Uterus (tissue), 4 donors: ENCODE data around the gene P4HTM. TPM values are rescaled to one million over a fixed set of nuclear protein-coding genes. Genes with fewer than 3 reads are reported as not detected.

Source experiments
- DNase-seq, 2 donors: peaks; one replicate each; pipeline ENCODE4 v3.0.0-alpha.2; 2019 to 2020
- H3K27ac ChIP-seq, 2 donors: fragments of 200-600 bp; sonication (generic); 1 replicate in 1 of 2; 2 replicates in 1 of 2; pipeline ENCODE4 v1.5.1; 2016 to 2018
- H3K27me3 ChIP-seq, 2 donors: fragments of 200-600 bp; sonication (generic); one replicate each; pipeline ENCODE4 v1.5.1; 2018 to 2019; ENCODE audit warnings: control low read depth in 1 of 2
- H3K36me3 ChIP-seq, 2 donors: fragments of 200-600 bp; sonication (generic); one replicate each; pipeline ENCODE4 v1.5.1; 2019; ENCODE audit warnings: control low read depth in 1 of 2
- H3K4me1 ChIP-seq, 2 donors: fragments of 200-600 bp; sonication (generic); one replicate each; pipeline ENCODE4 v1.5.1; 2018 to 2019; ENCODE audit warnings: control low read depth in 1 of 2
- H3K4me3 ChIP-seq, 2 donors: fragments of 200-600 bp; sonication (generic); 1 replicate in 1 of 2; 2 replicates in 1 of 2; pipeline ENCODE4 v1.5.1; 2018 to 2019; ENCODE audit warnings: mild to moderate bottlenecking in 1 of 2
- H3K9me3 ChIP-seq, 2 donors: fragments of 200-600 bp; sonication (generic); one replicate each; pipeline ENCODE4 v1.5.1; 2019; ENCODE audit warnings: control low read depth in 1 of 2
- POLR2A ChIP-seq, 2 donors: fragments of 450-650 bp; IDR thresholded peaks; one replicate each; pipeline ENCODE4 v1.6.1; 2016; ENCODE audit warnings: antibody characterized with exemption in 2 of 2, mild to moderate bottlenecking in 1 of 2, moderate library complexity in 1 of 2
- intact Hi-C: fragments of 100-400 bp; cut with DNase I; formaldehyde crosslinking; loops from one replicate; pipeline ENCODE4 v1.15.1; 2023; ENCODE audit warnings: low total_unique reads
- total RNA-seq, 4 donors: library from RNA; depleted of rRNA in 3 of 4; stranded (reverse); fragments of >200 nt in 3 of 4; gene quantifications; one replicate each; pipeline versions ENCODE4 v1.1.0 to v1.2.4, GENCODE V29; 2014 to 2023
- TF ChIP-seq, protein P1 (sequence below), 4 experiments: fragments of 200-600 bp in 2 of 4; fragments of 450-650 bp in 2 of 4; sonication (generic) in 2 of 4; IDR thresholded peaks; one replicate each; pipeline ENCODE4 v1.5.1; 2016 to 2019; ENCODE audit warnings: antibody characterized with exemption in 4 of 4, mild to moderate bottlenecking in 2 of 4, moderate library complexity in 1 of 4
- donor health status: DM: yes; HTN: yes; CAD: no.

The P4HTM gene
- total RNA-seq, 4 donors from 2014 or later, result 35.0 to 81.5 (median 51.1) TPM

DNA sequence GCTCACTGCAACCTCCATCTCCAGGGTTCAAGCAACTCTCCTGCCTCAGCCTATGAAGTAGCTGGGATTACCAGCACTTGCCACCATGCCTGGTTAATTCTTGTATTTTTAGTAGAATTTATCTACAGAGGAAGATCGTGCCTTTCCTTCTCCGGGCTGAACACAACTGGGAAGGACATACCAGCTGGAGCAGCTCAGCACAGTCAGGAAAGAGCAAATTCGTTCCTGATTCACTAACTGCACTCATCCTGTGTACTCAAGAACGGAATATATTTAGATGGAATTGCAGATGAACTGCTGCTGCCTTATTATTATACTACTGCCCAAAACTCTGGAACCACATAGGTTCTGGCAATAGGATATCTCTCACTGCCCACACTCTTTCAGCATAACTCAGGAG lies 27.1 kb upstream of the P4HTM start:
- Histone ChIP-seq H3K4me1 (no peaks in the 10 kb centered on the region), H3K4me3 (no peak overlapping the region), H3K9me3 (no peaks in the 10 kb centered on the region), H3K36me3 (no peaks in the 10 kb centered on the region), H3K27me3 (no peaks in the 10 kb centered on the region), H3K27ac (no peak overlapping the region)
- no peak for TF ChIP-seq POLR2A (IDR thresholded peaks at IDR 0.05)
- TF ChIP-seq, protein P1, sequence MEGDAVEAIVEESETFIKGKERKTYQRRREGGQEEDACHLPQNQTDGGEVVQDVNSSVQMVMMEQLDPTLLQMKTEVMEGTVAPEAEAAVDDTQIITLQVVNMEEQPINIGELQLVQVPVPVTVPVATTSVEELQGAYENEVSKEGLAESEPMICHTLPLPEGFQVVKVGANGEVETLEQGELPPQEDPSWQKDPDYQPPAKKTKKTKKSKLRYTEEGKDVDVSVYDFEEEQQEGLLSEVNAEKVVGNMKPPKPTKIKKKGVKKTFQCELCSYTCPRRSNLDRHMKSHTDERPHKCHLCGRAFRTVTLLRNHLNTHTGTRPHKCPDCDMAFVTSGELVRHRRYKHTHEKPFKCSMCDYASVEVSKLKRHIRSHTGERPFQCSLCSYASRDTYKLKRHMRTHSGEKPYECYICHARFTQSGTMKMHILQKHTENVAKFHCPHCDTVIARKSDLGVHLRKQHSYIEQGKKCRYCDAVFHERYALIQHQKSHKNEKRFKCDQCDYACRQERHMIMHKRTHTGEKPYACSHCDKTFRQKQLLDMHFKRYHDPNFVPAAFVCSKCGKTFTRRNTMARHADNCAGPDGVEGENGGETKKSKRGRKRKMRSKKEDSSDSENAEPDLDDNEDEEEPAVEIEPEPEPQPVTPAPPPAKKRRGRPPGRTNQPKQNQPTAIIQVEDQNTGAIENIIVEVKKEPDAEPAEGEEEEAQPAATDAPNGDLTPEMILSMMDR (IDR thresholded peaks at IDR 0.05), result no peak
- DNase-seq, result no peak
- intact Hi-C loops, result no loop called here

DNA sequence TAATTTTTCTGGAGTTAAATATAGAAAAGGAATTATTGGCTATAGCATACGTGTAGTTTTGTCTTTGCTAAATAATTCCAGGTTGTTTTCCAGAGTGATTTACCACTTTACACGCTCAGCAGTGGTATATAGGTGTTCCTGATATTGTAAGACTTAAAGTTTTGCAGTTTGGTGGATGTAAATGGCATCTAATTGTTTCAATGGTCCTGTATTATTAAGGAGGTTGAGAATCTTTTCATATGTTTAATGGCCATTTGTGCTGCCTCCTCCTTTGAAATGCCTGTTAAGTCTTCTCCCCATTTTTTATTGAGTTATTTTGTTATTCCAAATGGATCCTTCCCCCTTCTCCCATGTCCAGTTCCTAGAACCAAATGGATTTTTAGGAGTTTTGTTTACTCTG lies 26.4 kb upstream of the P4HTM start:
- Histone ChIP-seq H3K9me3 (no peaks in the 10 kb centered on the region), H3K4me1 (no peaks in the 10 kb centered on the region), H3K4me3 (no peak overlapping the region), H3K27me3 (no peaks in the 10 kb centered on the region), H3K27ac (no peak overlapping the region), H3K36me3 (no peaks in the 10 kb centered on the region)
- TF ChIP-seq POLR2A (IDR thresholded peaks at IDR 0.05), result no peak
- TF ChIP-seq, protein P1 (IDR thresholded peaks at IDR 0.05), result no peak
- intact Hi-C loops, result no loop called here
- no peak for DNase-seq

DNA sequence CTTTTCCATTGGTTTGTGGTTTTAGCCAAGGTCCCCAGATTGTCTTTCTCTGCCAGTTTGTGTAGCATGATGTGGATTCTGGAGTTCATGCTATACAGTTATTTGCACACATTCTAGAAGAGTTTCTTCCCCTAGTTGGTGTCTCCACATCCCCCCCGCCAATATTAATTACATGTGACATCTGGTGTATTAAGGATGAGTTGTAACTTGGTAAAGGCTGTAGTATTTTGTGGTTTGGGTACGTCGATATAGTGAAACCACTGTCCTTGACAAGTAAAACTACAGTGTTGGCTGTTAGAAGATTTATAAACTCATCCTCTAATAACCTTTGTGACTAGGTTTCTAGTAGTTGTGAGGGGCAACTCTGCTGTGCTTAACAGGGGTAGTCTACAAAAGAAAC lies 23.7 kb upstream of the P4HTM start:
- intact Hi-C loops, result no loop called here
- Histone ChIP-seq H3K4me1 (no peaks in the 10 kb centered on the region), H3K36me3 (no peaks in the 10 kb centered on the region), H3K27ac (no peak overlapping the region), H3K9me3 (no peaks in the 10 kb centered on the region), H3K27me3 (no peaks in the 10 kb centered on the region), H3K4me3 (no peak overlapping the region)
- TF ChIP-seq, protein P1 (IDR thresholded peaks at IDR 0.05), result no peak
- no peak for TF ChIP-seq POLR2A (IDR thresholded peaks at IDR 0.05)
- no peak for DNase-seq

DNA sequence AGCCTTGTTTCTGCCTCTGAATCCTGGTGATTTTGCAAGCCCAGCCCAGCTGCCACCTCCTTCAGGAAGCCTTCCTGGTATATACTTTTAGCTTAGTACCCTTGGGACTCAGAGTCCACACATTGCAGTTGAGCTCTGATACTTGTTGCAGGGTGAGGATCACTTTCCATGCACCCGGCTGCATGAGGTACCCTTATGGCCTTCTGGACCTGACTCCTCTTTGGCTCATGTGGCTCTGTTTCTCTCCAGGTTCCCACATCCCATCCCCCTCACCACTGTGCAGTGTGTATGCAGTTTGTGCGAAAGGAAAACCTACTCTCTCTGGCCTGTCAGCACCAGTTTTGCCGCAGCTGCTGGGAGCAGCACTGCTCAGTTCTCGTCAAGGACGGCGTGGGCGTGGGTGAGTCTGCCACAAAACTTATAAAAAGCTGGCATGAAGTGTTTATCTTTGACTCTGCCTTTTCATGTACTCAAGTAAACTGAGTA lies 23.1 kb upstream of the P4HTM start:
- Histone ChIP-seq H3K36me3 (no peaks in the 10 kb centered on the region), H3K4me3 (no peak overlapping the region), H3K27me3 (no peaks in the 10 kb centered on the region), H3K27ac (no peak overlapping the region), H3K9me3 (no peaks in the 10 kb centered on the region), H3K4me1 (no peaks in the 10 kb centered on the region)
- TF ChIP-seq, protein P1 (IDR thresholded peaks at IDR 0.05), result no peak
- no peak for TF ChIP-seq POLR2A (IDR thresholded peaks at IDR 0.05)
- DNase-seq, result no peak
- intact Hi-C loops, result no loop called here

DNA sequence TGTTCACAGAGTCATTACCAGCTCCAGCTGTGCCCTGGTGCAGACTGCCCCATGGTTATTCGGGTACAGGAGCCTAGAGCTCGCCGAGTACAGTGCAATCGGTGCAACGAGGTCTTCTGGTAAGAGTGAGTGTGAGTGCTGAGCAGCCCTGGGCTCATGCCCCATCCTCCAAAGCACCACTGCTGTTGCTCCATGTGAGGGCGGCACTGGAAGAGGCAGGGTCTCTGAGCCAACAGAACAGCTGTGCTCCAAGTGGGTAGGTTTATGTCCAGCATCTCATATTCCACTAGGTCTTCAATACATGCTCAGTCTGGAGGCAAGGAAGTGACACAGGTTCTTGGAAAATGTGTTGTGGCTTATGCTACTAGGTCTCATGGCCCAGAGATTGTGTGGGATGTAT lies 19.5 kb upstream of the P4HTM start:
- H3K4me1 ChIP-seq, result no peaks in the 10 kb centered on the region
- TF ChIP-seq, protein P1 (IDR thresholded peaks at IDR 0.05), result no peak
- TF ChIP-seq POLR2A (IDR thresholded peaks at IDR 0.05), result no peak
- no peak overlapping the region for H3K27ac ChIP-seq
- no peak for DNase-seq
- intact Hi-C loops, result no loop called here
- H3K4me3 ChIP-seq, result no peak overlapping the region
- H3K27me3 ChIP-seq, result no peaks in the 10 kb centered on the region
- H3K9me3 ChIP-seq, result no peaks in the 10 kb centered on the region
- no peaks in the 10 kb centered on the region for H3K36me3 ChIP-seq
